ENCODE results near the gene LIMK1.

GRCh38 chr7:74037609-74038008 lies 46.0 kb upstream of the LIMK1 start:
- no peak for TF ChIP-seq POLR2A (IDR thresholded peaks at IDR 0.05)
- TF ChIP-seq, protein P1, sequence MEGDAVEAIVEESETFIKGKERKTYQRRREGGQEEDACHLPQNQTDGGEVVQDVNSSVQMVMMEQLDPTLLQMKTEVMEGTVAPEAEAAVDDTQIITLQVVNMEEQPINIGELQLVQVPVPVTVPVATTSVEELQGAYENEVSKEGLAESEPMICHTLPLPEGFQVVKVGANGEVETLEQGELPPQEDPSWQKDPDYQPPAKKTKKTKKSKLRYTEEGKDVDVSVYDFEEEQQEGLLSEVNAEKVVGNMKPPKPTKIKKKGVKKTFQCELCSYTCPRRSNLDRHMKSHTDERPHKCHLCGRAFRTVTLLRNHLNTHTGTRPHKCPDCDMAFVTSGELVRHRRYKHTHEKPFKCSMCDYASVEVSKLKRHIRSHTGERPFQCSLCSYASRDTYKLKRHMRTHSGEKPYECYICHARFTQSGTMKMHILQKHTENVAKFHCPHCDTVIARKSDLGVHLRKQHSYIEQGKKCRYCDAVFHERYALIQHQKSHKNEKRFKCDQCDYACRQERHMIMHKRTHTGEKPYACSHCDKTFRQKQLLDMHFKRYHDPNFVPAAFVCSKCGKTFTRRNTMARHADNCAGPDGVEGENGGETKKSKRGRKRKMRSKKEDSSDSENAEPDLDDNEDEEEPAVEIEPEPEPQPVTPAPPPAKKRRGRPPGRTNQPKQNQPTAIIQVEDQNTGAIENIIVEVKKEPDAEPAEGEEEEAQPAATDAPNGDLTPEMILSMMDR (IDR thresholded peaks at IDR 0.05): no peak
